H1 (cell line): ENCODE measurements around the gene SCAPER. TPM values are rescaled to one million over a fixed set of nuclear protein-coding genes. Genes with fewer than 3 reads are reported as not detected.

ENCODE experiments used
- CTCF ChIA-PET: fragments of 300-600 bp; sonication (Branson Sonifier 250); formaldehyde crosslinking; loops from one replicate; lab custom pipeline; 2021; ENCODE audit not compliant: partially characterized antibody; lab: Charles Lee
- POLR2A ChIA-PET: fragments of 300-600 bp; sonication (Branson Sonifier 250); formaldehyde crosslinking; loops from one replicate; lab custom pipeline; 2021; ENCODE audit warnings: inconsistent platforms; ENCODE audit not compliant: partially characterized antibody; lab: Charles Lee
- DNase-seq, 2 experiments: peaks; one replicate each; pipeline versions ENCODE4 v3.0.0 to v3.0.0-alpha.2; 2010 to 2022; ENCODE audit warnings: low spot score in 2 of 2, low read depth in 1 of 2, mixed read lengths in 1 of 2
- FAIRE-seq: peaks from 2 replicates; lab custom pipeline; 2011; peaks lifted over from hg19 to GRCh38; lab: Jason Lieb, UNC
- H2AFZ ChIP-seq: 2 replicates; pipeline ENCODE4 v1.8.1; 2012; ENCODE audit warnings: low read length, inconsistent platforms
- H2AK5ac ChIP-seq: 2 replicates; pipeline ENCODE4 v1.6.1; 2013; ENCODE audit warnings: low read depth, low read length
- H2BK120ac ChIP-seq: replicated peaks from 2 replicates; pipeline ENCODE3; 2013; ENCODE audit warnings: low read depth, low read length, inconsistent platforms
- H2BK12ac ChIP-seq: 2 replicates; pipeline ENCODE4 v1.6.1; 2013; ENCODE audit warnings: low read depth, low read length
- H2BK15ac ChIP-seq: 2 replicates; pipeline ENCODE4 v1.6.1; 2013; ENCODE audit warnings: low read length
- H2BK20ac ChIP-seq: 2 replicates; pipeline ENCODE4 v1.6.1; 2013; ENCODE audit warnings: low read length
- H2BK5ac ChIP-seq: 2 replicates; pipeline ENCODE4 v1.6.1; 2013; ENCODE audit warnings: low read depth, low read length
- H3K14ac ChIP-seq: 2 replicates; pipeline ENCODE4 v1.6.1; 2013; ENCODE audit warnings: inconsistent platforms; ENCODE audit not compliant: insufficient read length
- H3K18ac ChIP-seq: 2 replicates; pipeline ENCODE4 v1.6.1; 2013; ENCODE audit warnings: low read length; ENCODE audit errors: extremely low read depth
- H3K23ac ChIP-seq: 2 replicates; pipeline ENCODE4 v1.6.1; 2013; ENCODE audit warnings: inconsistent platforms; ENCODE audit not compliant: insufficient read length
- H3K23me2 ChIP-seq: 2 replicates; pipeline ENCODE4 v1.6.1; 2013; ENCODE audit warnings: low read depth, low read length
- H3K27ac ChIP-seq: 2 replicates; pipeline ENCODE4 v1.6.1; 2011; ENCODE audit warnings: low read depth, low read length, inconsistent platforms
- H3K27me3 ChIP-seq, 4 experiments: replicated peaks in 1 of 4; 1 replicate in 1 of 4; 2 replicates in 3 of 4; pipeline versions ENCODE4 v1.6.1 to v1.8.1; 2011 to 2013; ENCODE audit warnings: low read length in 3 of 4, mild to moderate bottlenecking in 3 of 4, inconsistent platforms in 2 of 4, mixed read lengths in 2 of 4, moderate library complexity in 1 of 4; ENCODE audit not compliant: control insufficient read depth in 3 of 4, insufficient read depth in 3 of 4; ENCODE audit errors: extremely low read depth in 1 of 4
- H3K36me3 ChIP-seq, 4 experiments: 2 replicates each; pipeline versions ENCODE4 v1.6.1 to v1.8.1; 2011 to 2013; ENCODE audit warnings: mild to moderate bottlenecking in 4 of 4, low read length in 3 of 4, moderate library complexity in 2 of 4, control low read depth in 1 of 4, inconsistent platforms in 1 of 4; ENCODE audit not compliant: insufficient read depth in 4 of 4, control insufficient read depth in 2 of 4
- H3K4ac ChIP-seq: replicated peaks from 2 replicates; pipeline ENCODE3; 2013; ENCODE audit warnings: low read length, low read depth, mixed read lengths, inconsistent platforms; ENCODE audit not compliant: insufficient read length
- H3K4me1 ChIP-seq, 4 experiments: replicated peaks in 1 of 4; 1 replicate in 1 of 4; 2 replicates in 3 of 4; pipeline versions ENCODE4 v1.6.1 to v1.8.1; 2011 to 2013; ENCODE audit warnings: low read length in 3 of 4, inconsistent platforms in 2 of 4, mixed read lengths in 1 of 4; ENCODE audit not compliant: insufficient read depth in 4 of 4, control insufficient read depth in 3 of 4
- H3K4me2 ChIP-seq, 2 experiments: 2 replicates each; pipeline versions ENCODE4 v1.6.1 to v1.8.1; 2011 to 2013; ENCODE audit warnings: low read depth in 2 of 2, low read length in 2 of 2, control low read depth in 1 of 2, inconsistent platforms in 1 of 2, mild to moderate bottlenecking in 1 of 2; ENCODE audit not compliant: insufficient read depth in 1 of 2
- H3K4me3 ChIP-seq, 4 experiments: fragments of 200-600, 300-600 bp in 1 of 4; sonication (generic), shearing (Covaris generic), sonication (Bioruptor Twin) in 1 of 4; 2 replicates each; pipeline versions ENCODE4 v1.5.1 to v1.8.1; 2011 to 2016; ENCODE audit warnings: low read length in 4 of 4, low read depth in 3 of 4, control low read depth in 2 of 4, inconsistent platforms in 2 of 4, mild to moderate bottlenecking in 2 of 4, mixed read lengths in 1 of 4, moderate library complexity in 1 of 4; ENCODE audit not compliant: insufficient read depth in 2 of 4; ENCODE audit errors: extremely low read depth in 1 of 4
- H3K56ac ChIP-seq: replicated peaks from 2 replicates; pipeline ENCODE3; 2013; ENCODE audit warnings: low read depth, mild to moderate bottlenecking, mixed read lengths, low read length, inconsistent platforms; ENCODE audit not compliant: insufficient read length
- H3K79me1 ChIP-seq: 2 replicates; pipeline ENCODE4 v1.6.1; 2013; ENCODE audit warnings: low read depth, low read length, control low read depth
- H3K79me2 ChIP-seq, 2 experiments: 2 replicates each; pipeline versions ENCODE4 v1.6.1 to v1.8.1; 2012 to 2013; ENCODE audit warnings: low read length in 2 of 2, mild to moderate bottlenecking in 2 of 2, inconsistent platforms in 1 of 2; ENCODE audit not compliant: insufficient read depth in 2 of 2, control insufficient read depth in 1 of 2
- H3K9ac ChIP-seq, 4 experiments: replicated peaks in 1 of 4; 1 replicate in 1 of 4; 2 replicates in 3 of 4; pipeline versions ENCODE4 v1.6.1 to v1.8.1; 2011 to 2013; ENCODE audit warnings: low read depth in 3 of 4, low read length in 3 of 4, control low read depth in 2 of 4, mild to moderate bottlenecking in 2 of 4, moderate library complexity in 2 of 4, inconsistent platforms in 1 of 4; ENCODE audit errors: extremely low read depth in 1 of 4
- H3K9me3 ChIP-seq, 2 experiments: 2 replicates each; pipeline versions ENCODE4 v1.6.1 to v1.8.1; 2012 to 2013; ENCODE audit warnings: mild to moderate bottlenecking in 2 of 2, moderate library complexity in 2 of 2, control low read depth in 1 of 2, inconsistent platforms in 1 of 2, low read depth in 1 of 2, low read length in 1 of 2, mixed read lengths in 1 of 2; ENCODE audit not compliant: insufficient read depth in 2 of 2
- H4K20me1 ChIP-seq, 2 experiments: replicated peaks in 1 of 2; 2 replicates each; pipeline versions ENCODE3 to v1.8.1; 2011 to 2013; ENCODE audit warnings: inconsistent platforms in 2 of 2, low read length in 2 of 2, mild to moderate bottlenecking in 1 of 2; ENCODE audit not compliant: insufficient read depth in 2 of 2, control insufficient read depth in 1 of 2
- H4K5ac ChIP-seq: 2 replicates; pipeline ENCODE4 v1.6.1; 2013; ENCODE audit warnings: low read length, low read depth, mixed read lengths, inconsistent platforms; ENCODE audit not compliant: insufficient read length
- H4K8ac ChIP-seq: 2 replicates; pipeline ENCODE4 v1.8.0; 2013; ENCODE audit warnings: mild to moderate bottlenecking, moderate library complexity, low read length, inconsistent platforms; ENCODE audit not compliant: insufficient read depth; ENCODE audit errors: extremely low read depth
- H4K91ac ChIP-seq: replicated peaks from 2 replicates; pipeline ENCODE3; 2013; ENCODE audit warnings: low read length, mixed read lengths, inconsistent platforms; ENCODE audit not compliant: insufficient read length
- CBX5 ChIP-seq: fragments of 300-800, 300-1000 bp; sonication (generic); IDR thresholded peaks from 2 replicates; pipeline ENCODE4 v1.7.1; 2016; ENCODE audit warnings: antibody characterized with exemption, low read length, low read depth
- CTBP2 ChIP-seq: IDR thresholded peaks from 2 replicates; pipeline ENCODE4 v1.7.0; 2011; ENCODE audit warnings: borderline replicate concordance, mild to moderate bottlenecking, moderate library complexity, mixed read lengths, low read length; ENCODE audit not compliant: insufficient read depth, insufficient read length
- EZH2 ChIP-seq: fragments of 200-600 bp; sonication (generic); IDR thresholded peaks from 2 replicates; pipeline ENCODE4 v1.7.1; 2012; ENCODE audit warnings: low read depth, mild to moderate bottlenecking, moderate library complexity, low read length, inconsistent platforms; ENCODE audit not compliant: severe bottlenecking
- NRF1 ChIP-seq: IDR thresholded peaks from 2 replicates; pipeline ENCODE4 v1.6.1; 2011; ENCODE audit warnings: mild to moderate bottlenecking, low read depth, low read length, improper control_type of control experiment
- POLR2AphosphoS5 ChIP-seq: IDR thresholded peaks from 2 replicates; pipeline ENCODE4 v1.6.1; 2011; ENCODE audit warnings: low read depth, low read length
- RFX5 ChIP-seq: IDR thresholded peaks from 2 replicates; pipeline ENCODE4 v1.6.1; 2011; ENCODE audit warnings: low read depth, low read length, improper control_type of control experiment, borderline replicate concordance
- SAP30 ChIP-seq: fragments of 300-600 bp; sonication (generic); IDR thresholded peaks from 2 replicates; pipeline ENCODE4 v1.7.1; 2012; ENCODE audit warnings: low read length, moderate library complexity, mild to moderate bottlenecking, inconsistent platforms; ENCODE audit not compliant: insufficient read depth, insufficient replicate concordance
- SIN3A ChIP-seq, 2 experiments: IDR thresholded peaks in 1 of 2; conservative IDR thresholded peaks in 1 of 2; 2 replicates each; pipeline ENCODE4 v1.6.1; 2011 to 2012; ENCODE audit warnings: low read length in 2 of 2, improper control_type of control experiment in 1 of 2, low read depth in 1 of 2, mild to moderate bottlenecking in 1 of 2
- SUZ12 ChIP-seq: fragments of 200-600 bp; sonication (generic); IDR thresholded peaks from 2 replicates; pipeline ENCODE4 v1.6.1; 2012; ENCODE audit warnings: mild to moderate bottlenecking, inconsistent platforms, low read length, moderate library complexity, mixed read lengths
- WGBS, 2 experiments: shearing (Covaris generic) in 1 of 2; methylation state at CpG; one replicate each; pipeline versions ENCODE4 v1.1.6 to v1.1.7; 2013 to 2015; ENCODE audit warnings: low lambda C conversion rate in 2 of 2, mixed read lengths in 2 of 2, inconsistent platforms in 1 of 2, low coverage in 1 of 2, missing lambda C conversion rate in 1 of 2; ENCODE audit not compliant: insufficient replicate concordance in 2 of 2, insufficient coverage in 1 of 2, insufficient read length in 1 of 2; ENCODE audit errors: extremely low coverage in 1 of 2, missing lambda C conversion rate in 1 of 2; 5-methylcytosine and 5-hydroxymethylcytosine counted together
- polyA plus RNA-seq, 7 experiments: library from polyadenylated mRNA; depleted of rRNA in 3 of 7; stranded (reverse) in 5 of 7; unstranded in 2 of 7; fragments of >200 nt in 5 of 7; fragments of 200-250 nt in 2 of 7; gene quantifications; 1 replicate in 5 of 7; 2 replicates in 1 of 7; 4 replicates in 1 of 7; pipeline versions ENCODE4 v1.2.1 to v1.2.3, GENCODE V29; 2011 to 2013; ENCODE audit warnings: missing spikeins in 2 of 7, mixed read lengths in 2 of 7
- total RNA-seq: library from RNA; stranded (reverse); fragmentation: NEBNext Ultra II Directional; extraction: Animal tissue kit (Norgen Biotek cat#: 25700); gene quantifications from 2 replicates; pipeline ENCODE4 v1.2.1, GENCODE V29; 2021
- TF ChIP-seq, protein P1 (sequence below): IDR thresholded peaks from 2 replicates; pipeline ENCODE4 v1.6.1; 2011; ENCODE audit warnings: low read length, improper control_type of control experiment
- TF ChIP-seq, protein P2 (sequence below): IDR thresholded peaks from 2 replicates; pipeline ENCODE4 v1.6.1; 2012; ENCODE audit warnings: inconsistent platforms

SCAPER gene
- total and polyA plus RNA-seq, 2 of the 8 experiments (the other 6 are each of a cell fraction or from before 2014, with no cell fraction given), result 1.6 to 6.8 TPM

DNA sequence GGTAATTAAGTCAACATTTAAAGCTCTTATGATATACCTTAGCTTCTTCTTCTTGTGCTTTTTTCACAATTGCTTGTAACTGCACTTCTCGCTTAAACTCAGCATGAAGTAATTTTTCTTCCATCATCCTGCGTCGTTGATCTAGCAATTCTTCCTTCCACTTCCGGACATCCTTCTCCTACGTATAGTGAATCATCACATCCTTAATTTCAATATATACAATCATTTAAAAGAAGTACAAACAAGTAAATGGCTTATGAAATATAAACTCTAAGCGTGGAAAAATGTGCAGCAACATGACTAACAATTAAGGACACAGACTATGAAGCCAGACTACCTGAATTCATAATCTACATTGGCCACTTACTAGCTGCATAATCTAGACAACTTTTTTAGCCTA is 151.4 kb downstream of the SCAPER start:
- TF ChIP-seq NRF1 (no peak), SIN3A (conservative IDR thresholded peaks at IDR 0.05 in 1 of 2, IDR thresholded peaks at IDR 0.05 in 1 of 2; ENCODE audit: low read depth in 1 of 2, low read length in 2 of 2) (no peak), CBX5 (no peak), EZH2 (no peak), SAP30 (no peak), CTBP2 (no peak), RFX5 (no peak), SUZ12 (no peak), POLR2AphosphoS5 (no peak)
- TF ChIP-seq, protein P1, sequence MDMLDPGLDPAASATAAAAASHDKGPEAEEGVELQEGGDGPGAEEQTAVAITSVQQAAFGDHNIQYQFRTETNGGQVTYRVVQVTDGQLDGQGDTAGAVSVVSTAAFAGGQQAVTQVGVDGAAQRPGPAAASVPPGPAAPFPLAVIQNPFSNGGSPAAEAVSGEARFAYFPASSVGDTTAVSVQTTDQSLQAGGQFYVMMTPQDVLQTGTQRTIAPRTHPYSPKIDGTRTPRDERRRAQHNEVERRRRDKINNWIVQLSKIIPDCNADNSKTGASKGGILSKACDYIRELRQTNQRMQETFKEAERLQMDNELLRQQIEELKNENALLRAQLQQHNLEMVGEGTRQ, result no peak
- TF ChIP-seq, protein P2, sequence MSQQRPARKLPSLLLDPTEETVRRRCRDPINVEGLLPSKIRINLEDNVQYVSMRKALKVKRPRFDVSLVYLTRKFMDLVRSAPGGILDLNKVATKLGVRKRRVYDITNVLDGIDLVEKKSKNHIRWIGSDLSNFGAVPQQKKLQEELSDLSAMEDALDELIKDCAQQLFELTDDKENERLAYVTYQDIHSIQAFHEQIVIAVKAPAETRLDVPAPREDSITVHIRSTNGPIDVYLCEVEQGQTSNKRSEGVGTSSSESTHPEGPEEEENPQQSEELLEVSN, result no peak
- Histone ChIP-seq H4K5ac (no peak overlapping the region), H3K4ac (no peak overlapping the region), H3K79me1 (no peaks in the 10 kb centered on the region), H3K9ac (no peak overlapping the region), H3K9me3 (no peaks in the 10 kb centered on the region), H3K23ac (no peak overlapping the region), H3K18ac (no peak overlapping the region), H2AK5ac (no peak overlapping the region), H3K4me2 (no peak overlapping the region), H3K4me1 (no peaks in the 10 kb centered on the region), H4K8ac (no peak overlapping the region), H3K23me2 (no peaks in the 10 kb centered on the region), H2BK120ac (no peak overlapping the region), H3K4me3 (no peak overlapping the region), H2AFZ (no peak overlapping the region), H4K91ac (no peak overlapping the region), H2BK15ac (no peak overlapping the region), H2BK12ac (no peak overlapping the region), H2BK20ac (no peak overlapping the region), H2BK5ac (no peak overlapping the region), H3K56ac (no peak overlapping the region), H3K27ac (no peak overlapping the region), H3K14ac (no peak overlapping the region), H3K79me2 (no peaks in the 10 kb centered on the region), H3K36me3 (no peaks in the 10 kb centered on the region), H3K27me3 (no peaks in the 10 kb centered on the region), H4K20me1 (peaks cover 0 to 1% of the 10 kb centered on the region in 2 experiments)
- DNase-seq (no peak), FAIRE-seq (no peak)
- WGBS, 2 experiments, result 97% methylated on average over 6 of the region's 6 CpGs; no CpG with 5 or more reads in 1 of the 2 experiments
- CTCF ChIA-PET, result no interaction called here
- POLR2A ChIA-PET, result no interaction called here
